Spinal cord (tissue), 10 donors: ENCODE results near the gene ISY1. TPM values are rescaled to one million over a fixed set of nuclear protein-coding genes. Genes with fewer than 3 reads are reported as not detected.
"Not testable (repeated sequence)": the region's sequence is repeated elsewhere in the genome, so short reads cannot be mapped to it uniquely, and the experiment has no call there.

Source experiments
- DNase-seq, 6 donors: peaks; one replicate each; pipeline versions ENCODE4 v3.0.0 to v3.0.0-alpha.2; 2013 to 2015; ENCODE audit warnings: low spot score in 6 of 6, low read depth in 4 of 6
- H3K27ac ChIP-seq: one replicate; pipeline ENCODE4 v1.5.1; 2013; ENCODE audit warnings: low read depth, low read length, control low read depth
- H3K27me3 ChIP-seq: one replicate; pipeline ENCODE4 v1.6.1; 2013; ENCODE audit warnings: low read length; ENCODE audit not compliant: control insufficient read depth, insufficient read depth
- H3K36me3 ChIP-seq: one replicate; pipeline ENCODE4 v1.6.1; 2013; ENCODE audit warnings: low read length; ENCODE audit not compliant: control insufficient read depth, insufficient read depth
- H3K4me1 ChIP-seq: one replicate; pipeline ENCODE4 v1.6.1; 2013; ENCODE audit warnings: low read length; ENCODE audit not compliant: control insufficient read depth, insufficient read depth
- H3K4me3 ChIP-seq: one replicate; pipeline ENCODE4 v1.5.1; 2013; ENCODE audit warnings: low read depth, low read length, control low read depth
- H3K9me3 ChIP-seq: one replicate; pipeline ENCODE4 v1.6.1; 2013; ENCODE audit warnings: low read length; ENCODE audit not compliant: control insufficient read depth, insufficient read depth
- WGBS: methylation state at CpG from one replicate; pipeline ENCODE4 v1.1.5; 2013; ENCODE audit warnings: missing lambda C conversion rate; ENCODE audit not compliant: insufficient coverage; 5-methylcytosine and 5-hydroxymethylcytosine counted together
- polyA plus RNA-seq, 2 donors: library from polyadenylated mRNA; unstranded; fragments of 120-200 nt; gene quantifications; one replicate each; pipeline ENCODE4 v1.2.1, GENCODE V29; 2013; ENCODE audit not compliant: insufficient read length in 2 of 2
- total RNA-seq, 2 donors: library from RNA; depleted of rRNA in 1 of 2; stranded (reverse); fragments of 120-200 nt in 1 of 2; fragments of >200 nt in 1 of 2; gene quantifications; one replicate each; pipeline versions ENCODE4 v1.2.3 to v1.2.4, GENCODE V29; 2013 to 2014
- donor health status: healthy.

The ISY1 gene
- total and polyA plus RNA-seq, 4 donors: 14.6 to 30.7 (median 28.3) TPM

- Histone ChIP-seq H3K36me3 (peaks cover 13% of the 10 kb centered on the region), H3K9me3 (no peaks in the 10 kb centered on the region), H3K27ac (no peak overlapping the region), H3K4me3 (no peak overlapping the region), H3K27me3 (no peaks in the 10 kb centered on the region), H3K4me1 (no peaks in the 10 kb centered on the region)
- no peak for DNase-seq
- WGBS: 100% methylated on average over 1 of the region's 3 CpGs
Measured at GRCh38 chr3:129112308-129113052, 48.4 kb downstream of the ISY1 start.

GRCh38 chr3:129111076-129111780, 49.6 kb downstream of the ISY1 start:
- DNase-seq, H3K4me1 ChIP-seq, H3K27me3 ChIP-seq, H3K4me3 ChIP-seq, H3K27ac ChIP-seq, H3K9me3 ChIP-seq: not testable (repeated sequence)
- 95% methylated on average over 4 of the region's 10 CpGs for whole genome bisulfite sequencing
- H3K36me3 ChIP-seq: peaks cover 17% of the 10 kb centered on the region

- no peaks in the 10 kb centered on the region for H3K4me1 ChIP-seq
- no peak for DNase-seq
- H3K4me3 ChIP-seq: no peak overlapping the region
- no peak overlapping the region for H3K27ac ChIP-seq
- H3K36me3 ChIP-seq: peaks cover 12% of the 10 kb centered on the region
- 87% methylated on average over 7 of the region's 8 CpGs for WGBS
- no peaks in the 10 kb centered on the region for H3K27me3 ChIP-seq
- H3K9me3 ChIP-seq: no peaks in the 10 kb centered on the region
Measured at GRCh38 chr3:129107793-129108192, 53.1 kb downstream of the ISY1 start.

- Histone ChIP-seq H3K27ac (no peak overlapping the region), H3K4me1 (no peaks in the 10 kb centered on the region), H3K27me3 (no peaks in the 10 kb centered on the region), H3K9me3 (no peaks in the 10 kb centered on the region), H3K36me3 (peaks cover 8% of the 10 kb centered on the region), H3K4me3 (no peak overlapping the region)
- DNase-seq: peak in 1 of 6 donors; percentile 15
- WGBS: 69% methylated on average over 19 of the region's 19 CpGs
Measured at GRCh38 chr3:129106866-129107565, 53.8 kb downstream of the ISY1 start.

- Histone ChIP-seq H3K27ac (no peak overlapping the region), H3K27me3 (no peaks in the 10 kb centered on the region), H3K9me3 (no peaks in the 10 kb centered on the region), H3K4me3 (no peak overlapping the region), H3K36me3 (peaks cover 8% of the 10 kb centered on the region), H3K4me1 (no peaks in the 10 kb centered on the region)
- 68% methylated on average over 4 of the region's 5 CpGs for WGBS
- DNase-seq: peak in 1 of 6 donors; percentile 33
Measured at GRCh38 chr3:129106320-129106719, 54.5 kb downstream of the ISY1 start.

- Histone ChIP-seq H3K36me3 (peaks cover 8% of the 10 kb centered on the region), H3K4me1 (no peaks in the 10 kb centered on the region), H3K27ac (no peak overlapping the region), H3K4me3 (no peak overlapping the region), H3K27me3 (no peaks in the 10 kb centered on the region), H3K9me3 (no peaks in the 10 kb centered on the region)
- 91% methylated on average over 4 of the region's 4 CpGs for WGBS
- DNase-seq: no peak
Measured at GRCh38 chr3:129105862-129106261, 55.0 kb downstream of the ISY1 start.

- Histone ChIP-seq H3K27me3 (no peaks in the 10 kb centered on the region), H3K27ac (no peak overlapping the region), H3K4me3 (no peak overlapping the region), H3K9me3 (no peaks in the 10 kb centered on the region), H3K4me1 (no peaks in the 10 kb centered on the region), H3K36me3 (peaks cover 8% of the 10 kb centered on the region)
- no peak for DNase-seq
- 97% methylated on average over 4 of the region's 6 CpGs for WGBS
Measured at GRCh38 chr3:129104498-129105079, 56.3 kb downstream of the ISY1 start.

- Histone ChIP-seq H3K27ac (no peak overlapping the region), H3K27me3 (no peaks in the 10 kb centered on the region), H3K4me1 (no peaks in the 10 kb centered on the region), H3K4me3 (no peak overlapping the region), H3K36me3 (peaks cover 8% of the 10 kb centered on the region), H3K9me3 (no peaks in the 10 kb centered on the region)
- no peak for DNase-seq
- WGBS: 100% methylated on average over 2 of the region's 6 CpGs
Measured at GRCh38 chr3:129104051-129104450, 56.8 kb downstream of the ISY1 start.

- H3K36me3 ChIP-seq: peaks cover 8% of the 10 kb centered on the region
- no peak overlapping the region for H3K4me3 ChIP-seq
- 75% methylated on average over 4 of the region's 7 CpGs for WGBS
- no peaks in the 10 kb centered on the region for H3K9me3 ChIP-seq
- no peak overlapping the region for H3K27ac ChIP-seq
- H3K27me3 ChIP-seq: no peaks in the 10 kb centered on the region
- DNase-seq: no peak
- H3K4me1 ChIP-seq: no peaks in the 10 kb centered on the region
Measured at GRCh38 chr3:129103296-129103695, 57.6 kb downstream of the ISY1 start.
